Mesenchymal stem cell (in vitro differentiated cells and primary cell): Measurements from ENCODE around the gene REEP1.

Experiments
- DNase-seq: peaks from one replicate; pipeline ENCODE4 v3.0.0-alpha.2; 2013
- H2AFZ ChIP-seq: one replicate; pipeline ENCODE4 v1.6.1; 2013; ENCODE audit warnings: low read depth, mild to moderate bottlenecking, control low read depth, inconsistent platforms, low read length, moderate library complexity
- H2AK5ac ChIP-seq: 2 replicates; pipeline ENCODE4 v1.6.1; 2013; ENCODE audit warnings: low read length, moderate library complexity, mild to moderate bottlenecking, inconsistent platforms; ENCODE audit not compliant: severe bottlenecking
- H2BK120ac ChIP-seq: one replicate; pipeline ENCODE4 v1.6.1; 2013; ENCODE audit warnings: low read depth, mild to moderate bottlenecking, inconsistent platforms, low read length, moderate library complexity
- H2BK12ac ChIP-seq, 2 experiments: one replicate each; pipeline ENCODE4 v1.6.1; 2013; ENCODE audit warnings: inconsistent platforms in 2 of 2, low read length in 2 of 2, mild to moderate bottlenecking in 2 of 2, moderate library complexity in 2 of 2, control low read depth in 1 of 2
- H2BK15ac ChIP-seq: one replicate; pipeline ENCODE4 v1.6.1; 2013; ENCODE audit warnings: mild to moderate bottlenecking, low read depth, inconsistent platforms; ENCODE audit not compliant: poor library complexity, severe bottlenecking
- H2BK5ac ChIP-seq: 2 replicates; pipeline ENCODE4 v1.6.1; 2013; ENCODE audit warnings: low read depth, mild to moderate bottlenecking, low read length, control low read depth, inconsistent platforms; ENCODE audit not compliant: poor library complexity, severe bottlenecking
- H3K14ac ChIP-seq, 2 experiments: one replicate each; pipeline ENCODE4 v1.6.1; 2013; ENCODE audit warnings: inconsistent platforms in 2 of 2, low read length in 2 of 2, control low read depth in 1 of 2, mild to moderate bottlenecking in 1 of 2, moderate library complexity in 1 of 2
- H3K18ac ChIP-seq, 2 experiments: one replicate each; pipeline ENCODE4 v1.6.1; 2013; ENCODE audit warnings: inconsistent platforms in 2 of 2, low read length in 2 of 2, control low read depth in 1 of 2, low read depth in 1 of 2, mild to moderate bottlenecking in 1 of 2
- H3K23ac ChIP-seq, 2 experiments: one replicate each; pipeline ENCODE4 v1.6.1; 2013; ENCODE audit warnings: inconsistent platforms in 2 of 2, low read length in 2 of 2, mild to moderate bottlenecking in 2 of 2, moderate library complexity in 2 of 2, control low read depth in 1 of 2
- H3K27ac ChIP-seq: 2 replicates; pipeline ENCODE4 v1.5.1; 2013; ENCODE audit warnings: mild to moderate bottlenecking, moderate library complexity, low read length, control low read depth, inconsistent platforms; ENCODE audit not compliant: poor library complexity, severe bottlenecking
- H3K27me3 ChIP-seq, 2 experiments: 2 replicates each; pipeline versions ENCODE4 v1.6.1 to v1.7.0; 2013; ENCODE audit warnings: low read length in 2 of 2, mild to moderate bottlenecking in 2 of 2, moderate library complexity in 2 of 2, control low read depth in 1 of 2, inconsistent platforms in 1 of 2; ENCODE audit not compliant: control insufficient read depth in 1 of 2, insufficient read depth in 1 of 2
- H3K36me3 ChIP-seq, 2 experiments: 2 replicates each; pipeline versions ENCODE4 v1.6.1 to v1.7.0; 2013; ENCODE audit warnings: low read length in 2 of 2, control low read depth in 1 of 2, inconsistent platforms in 1 of 2, low read depth in 1 of 2, mild to moderate bottlenecking in 1 of 2; ENCODE audit not compliant: insufficient read depth in 2 of 2, control insufficient read depth in 1 of 2
- H3K4ac ChIP-seq, 2 experiments: one replicate each; pipeline ENCODE4 v1.6.1; 2013; ENCODE audit warnings: inconsistent platforms in 2 of 2, low read length in 2 of 2, mild to moderate bottlenecking in 2 of 2, moderate library complexity in 2 of 2, control low read depth in 1 of 2, low read depth in 1 of 2
- H3K4me1 ChIP-seq: 2 replicates; pipeline ENCODE4 v1.6.1; 2013; ENCODE audit warnings: low read depth, low read length, control low read depth; ENCODE audit not compliant: control insufficient read depth, insufficient read depth
- H3K4me2 ChIP-seq: 2 replicates; pipeline ENCODE4 v1.6.1; 2013; ENCODE audit warnings: low read length, mild to moderate bottlenecking, inconsistent platforms; ENCODE audit not compliant: poor library complexity, severe bottlenecking
- H3K4me3 ChIP-seq, 2 experiments: 2 replicates each; pipeline versions ENCODE4 v1.5.1 to v1.7.0; 2013; ENCODE audit warnings: low read length in 2 of 2, mild to moderate bottlenecking in 2 of 2, control low read depth in 1 of 2, low read depth in 1 of 2; ENCODE audit not compliant: insufficient read depth in 1 of 2
- H3K79me1 ChIP-seq: replicated peaks from 2 replicates; pipeline ENCODE4 v1.6.1; 2013; ENCODE audit warnings: mild to moderate bottlenecking, control low read depth, low read length, inconsistent platforms; ENCODE audit not compliant: poor library complexity, severe bottlenecking
- H3K9ac ChIP-seq: 2 replicates; pipeline ENCODE4 v1.7.0; 2013; ENCODE audit warnings: mild to moderate bottlenecking, low read length, moderate library complexity
- H3K9me3 ChIP-seq: 2 replicates; pipeline ENCODE4 v1.7.0; 2013; ENCODE audit warnings: mild to moderate bottlenecking, low read length; ENCODE audit not compliant: control insufficient read depth
- H4K8ac ChIP-seq: one replicate; pipeline ENCODE4 v1.6.1; 2013; ENCODE audit warnings: inconsistent platforms, mild to moderate bottlenecking, low read length, moderate library complexity
- H4K91ac ChIP-seq: one replicate; pipeline ENCODE4 v1.6.1; 2013; ENCODE audit warnings: mild to moderate bottlenecking, low read length, inconsistent platforms
- WGBS: methylation state at CpG from one replicate; pipeline ENCODE4 v1.1.7; 2013; ENCODE audit warnings: mixed read lengths; 5-methylcytosine and 5-hydroxymethylcytosine counted together

REEP1 gene

GRCh38 chr2:86195808-86196387 is 141.5 kb downstream of the REEP1 start:
- Histone ChIP-seq H2BK15ac (no peak overlapping the region), H3K14ac (no peak overlapping the region), H3K4me1 (peaks cover 9% of the 10 kb centered on the region), H2BK5ac (no peak overlapping the region), H3K9me3 (no peaks in the 10 kb centered on the region), H3K79me1 (peaks cover 3% of the 10 kb centered on the region), H3K4me3 (peak overlapping the region; percentile 90 to 99), H3K23ac (no peak overlapping the region), H3K9ac (peak overlapping the region; percentile 98), H2BK120ac (no peak overlapping the region), H2BK12ac (no peak overlapping the region), H3K27me3 (no peaks in the 10 kb centered on the region), H3K27ac (peak overlapping the region; percentile 68), H2AFZ (no peak overlapping the region), H3K4me2 (peak overlapping the region; percentile 36), H2AK5ac (peak overlapping the region; percentile 36), H3K18ac (peak overlapping the region; percentile 1 to 22), H4K8ac (peak overlapping the region; percentile 81), H4K91ac (peak overlapping the region; percentile 72), H3K36me3 (peaks cover 2 to 3% of the 10 kb centered on the region in 2 experiments), H3K4ac (peak overlapping the region; percentile 0 to 21)
- WGBS = 47% methylated on average over 14 of the region's 23 CpGs
- no peak for DNase-seq

GRCh38 chr2:86195055-86195807 is 142.2 kb downstream of the REEP1 start, which contains the start of gene IMMT:
Gene IMMT, minus strand, starts transcription at chr2:86195462. Its CDS starts 80 bp downstream, at chr2:86195382.
- Histone ChIP-seq H3K4me3 (peak within 1 kb of the TSS; percentile 90 to 99), H2BK5ac (peak within 1 kb of the TSS; percentile 97), H4K8ac (peak within 1 kb of the TSS; percentile 100), H3K9me3 (no peaks in the 10 kb centered on the region), H2AK5ac (peak within 1 kb of the TSS; percentile 86), H3K79me1 (peaks cover 3% of the 10 kb centered on the region), H2BK12ac (peak within 1 kb of the TSS; percentile 46 to 64), H3K18ac (peak within 1 kb of the TSS; percentile 99 to 100), H2BK15ac (peak within 1 kb of the TSS; percentile 84), H3K23ac (peak within 1 kb of the TSS; percentile 96), H3K27ac (peak within 1 kb of the TSS; percentile 100), H2AFZ (peak within 1 kb of the TSS; percentile 96), H3K4me1 (peaks cover 9% of the 10 kb centered on the region), H3K36me3 (peaks cover 3 to 9% of the 10 kb centered on the region in 2 experiments), H3K4me2 (peak within 1 kb of the TSS; percentile 95), H3K27me3 (no peaks in the 10 kb centered on the region), H2BK120ac (peak within 1 kb of the TSS; percentile 95), H4K91ac (peak within 1 kb of the TSS; percentile 100), H3K9ac (peak within 1 kb of the TSS; percentile 98), H3K14ac (peak within 1 kb of the TSS in 1 of 2 experiments; percentile 100), H3K4ac (peak within 1 kb of the TSS; percentile 100)
- WGBS = under 1% methylated on average over 74 of the region's 74 CpGs
- peak; percentile 98 for DNase-seq

- no peak for DNase-seq
- 0% methylated on average over 17 of the region's 17 CpGs for WGBS
These were observed 142.7 kb downstream of the REEP1 start for GRCh38 chr2:86194751-86195054.

GRCh38 chr2:86193901-86194567 is 143.4 kb downstream of the REEP1 start:
- DNase-seq = peak; percentile 48
- H2AFZ ChIP-seq = no peak overlapping the region
- peak overlapping the region in 1 of 2 experiments; percentile 90 for H3K4me3 ChIP-seq
- peaks cover 9% of the 10 kb centered on the region for H3K4me1 ChIP-seq
- no peaks in the 10 kb centered on the region for H3K9me3 ChIP-seq
- H3K9ac ChIP-seq = peak overlapping the region; percentile 98
- no peak overlapping the region for H2BK12ac ChIP-seq
- WGBS = 84% methylated on average over 7 of the region's 7 CpGs
- no peak overlapping the region for H4K8ac ChIP-seq
- H4K91ac ChIP-seq = no peak overlapping the region
- no peak overlapping the region for H3K4ac ChIP-seq
- H3K36me3 ChIP-seq = peaks cover 3 to 18% of the 10 kb centered on the region in 2 experiments
- no peak overlapping the region for H2BK5ac ChIP-seq
- no peak overlapping the region for H3K14ac ChIP-seq
- peaks cover 3% of the 10 kb centered on the region for H3K79me1 ChIP-seq
- no peak overlapping the region for H2BK120ac ChIP-seq
- H2AK5ac ChIP-seq = no peak overlapping the region
- H3K23ac ChIP-seq = no peak overlapping the region
- H2BK15ac ChIP-seq = no peak overlapping the region
- peak overlapping the region; percentile 14 for H3K27ac ChIP-seq
- no peaks in the 10 kb centered on the region for H3K27me3 ChIP-seq
- no peak overlapping the region for H3K18ac ChIP-seq
- H3K4me2 ChIP-seq = peak overlapping the region; percentile 95

More at GRCh38 chr2:86194751-86195054, 142.7 kb downstream of the REEP1 start:
- Histone ChIP-seq H3K4me3 (peak overlapping the region; percentile 90 to 99), H3K4me1 (peaks cover 9% of the 10 kb centered on the region), H3K79me1 (peaks cover 3% of the 10 kb centered on the region), H3K23ac (no peak overlapping the region), H2BK15ac (no peak overlapping the region), H3K14ac (no peak overlapping the region), H2BK120ac (no peak overlapping the region), H3K4me2 (peak overlapping the region; percentile 95), H4K91ac (no peak overlapping the region), H3K27me3 (no peaks in the 10 kb centered on the region), H2AFZ (no peak overlapping the region), H2BK5ac (no peak overlapping the region), H3K9me3 (no peaks in the 10 kb centered on the region), H3K18ac (no peak overlapping the region), H3K36me3 (peaks cover 3 to 14% of the 10 kb centered on the region in 2 experiments), H4K8ac (no peak overlapping the region), H2BK12ac (no peak overlapping the region), H3K4ac (no peak overlapping the region), H3K27ac (peak overlapping the region; percentile 74), H3K9ac (peak overlapping the region; percentile 98), H2AK5ac (no peak overlapping the region)
